CD4-positive, alpha-beta T cell treated with Interleukin-10 for 1 hour (primary cell): ENCODE data around the gene CCR5AS.
"Not testable (repeated sequence)": the region's sequence is repeated elsewhere in the genome, so short reads cannot be mapped to it uniquely, and the experiment has no call there.

Experiments
- DNase-seq: peaks from one replicate; pipeline ENCODE4 v3.0.0-alpha.2; 2020

Gene CCR5AS

DNA sequence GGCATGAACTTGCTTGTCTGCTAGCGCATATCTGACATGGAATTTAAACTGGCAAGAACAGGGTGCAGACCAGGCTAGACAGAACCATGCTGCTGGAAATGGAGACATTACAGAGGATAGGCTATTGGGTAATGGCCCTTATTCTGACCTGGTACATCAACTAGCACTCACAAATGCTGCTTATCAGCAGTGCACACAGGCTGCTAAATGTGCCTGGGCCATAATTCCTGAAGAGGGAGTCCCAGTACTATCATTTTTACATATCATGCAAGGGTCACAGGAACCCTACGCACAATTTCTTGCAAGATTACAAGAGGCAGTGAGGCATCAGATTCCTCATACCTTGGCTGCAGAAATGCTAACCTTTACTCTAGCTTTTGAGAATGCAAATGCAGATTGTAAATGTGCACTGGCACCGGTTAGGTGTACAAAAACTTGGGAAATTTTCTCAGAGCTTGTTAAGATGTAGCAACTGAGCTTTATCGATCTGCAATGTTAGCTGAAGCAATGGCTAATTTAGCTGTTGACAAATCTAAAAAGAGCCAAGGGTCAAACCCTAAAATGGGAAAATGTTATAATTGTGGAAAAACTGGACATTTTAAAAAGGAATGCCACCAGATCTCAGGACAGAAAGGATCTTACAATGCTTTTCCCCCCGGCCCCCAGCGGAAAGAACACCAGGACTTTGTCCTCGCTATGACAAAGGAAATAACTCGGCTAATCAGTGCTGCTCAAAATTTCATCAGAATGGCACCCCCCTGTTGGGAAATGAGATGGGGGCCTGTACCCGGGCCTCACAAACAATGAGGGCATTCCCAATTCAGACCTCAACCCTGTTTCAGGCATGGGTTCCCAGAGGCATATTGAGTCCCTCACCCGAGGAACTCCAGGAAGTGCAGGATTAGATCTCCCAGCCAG is 21.3 kb upstream of the CCR5AS start:
- DNase-seq = no peak

DNA sequence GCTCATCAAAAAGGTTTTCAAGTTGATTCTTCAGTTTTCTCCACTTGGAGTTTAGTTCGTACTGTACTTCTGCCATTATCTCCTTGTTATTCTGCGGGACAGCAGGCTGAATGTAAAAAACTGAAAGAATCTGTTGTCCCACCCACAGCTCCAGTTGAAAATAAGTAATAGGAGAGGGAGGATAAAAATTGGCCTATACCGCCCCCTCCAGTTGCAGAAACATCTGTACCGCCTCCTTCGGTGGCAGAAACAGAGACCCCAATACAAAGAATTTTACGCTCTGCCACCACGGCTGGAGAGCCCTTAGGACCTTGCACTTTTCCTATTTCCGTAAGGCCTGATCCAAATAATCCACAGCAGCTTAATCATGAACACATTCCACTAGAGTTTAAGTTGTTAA is 20.5 kb upstream of the CCR5AS start:
- not testable (repeated sequence) for DNase-seq

- not testable (repeated sequence) for DNase-seq
Observed at GRCh38 chr3:46426476-46426875, 19.6 kb upstream of the CCR5AS start.

DNA sequence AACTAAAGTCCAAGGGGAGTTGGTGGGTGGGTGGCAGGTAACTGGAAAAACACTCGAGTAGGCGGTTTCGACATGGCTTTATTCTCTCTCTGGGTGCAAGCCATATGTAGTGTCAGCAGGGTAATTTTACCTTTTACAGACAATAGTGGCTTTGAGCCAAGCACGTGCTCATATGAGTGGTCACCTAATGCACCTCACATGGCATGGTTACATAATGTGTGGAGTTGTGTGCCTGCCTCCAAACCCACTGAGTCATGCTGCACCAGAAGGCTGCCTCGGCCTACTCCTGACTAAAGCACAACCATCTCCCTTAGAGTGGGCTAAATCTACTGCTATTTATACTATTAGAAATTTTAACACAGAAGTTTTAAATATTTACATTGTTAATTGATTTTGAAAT is 16.7 kb upstream of the CCR5AS start:
- DNase-seq = no peak

GRCh38 chr3:46422617-46423016 is 15.8 kb upstream of the CCR5AS start:
- DNase-seq = no peak

GRCh38 chr3:46420931-46421330 is 14.1 kb upstream of the CCR5AS start:
- no peak for DNase-seq

GRCh38 chr3:46419816-46420215 is 12.9 kb upstream of the CCR5AS start:
- DNase-seq = no peak

- DNase-seq = no peak
Observed at GRCh38 chr3:46417841-46418611, 11.2 kb upstream of the CCR5AS start.

GRCh38 chr3:46416811-46417510 is 10.1 kb upstream of the CCR5AS start:
- no peak for DNase-seq

GRCh38 chr3:46416125-46416810 is 9.4 kb upstream of the CCR5AS start:
- no peak for DNase-seq

GRCh38 chr3:46414739-46415138 is 7.9 kb upstream of the CCR5AS start:
- DNase-seq = no peak

GRCh38 chr3:46413951-46414350 is 7.1 kb upstream of the CCR5AS start:
- no peak for DNase-seq

- no peak for DNase-seq
Observed at GRCh38 chr3:46412786-46413298, 6.0 kb upstream of the CCR5AS start.

DNA sequence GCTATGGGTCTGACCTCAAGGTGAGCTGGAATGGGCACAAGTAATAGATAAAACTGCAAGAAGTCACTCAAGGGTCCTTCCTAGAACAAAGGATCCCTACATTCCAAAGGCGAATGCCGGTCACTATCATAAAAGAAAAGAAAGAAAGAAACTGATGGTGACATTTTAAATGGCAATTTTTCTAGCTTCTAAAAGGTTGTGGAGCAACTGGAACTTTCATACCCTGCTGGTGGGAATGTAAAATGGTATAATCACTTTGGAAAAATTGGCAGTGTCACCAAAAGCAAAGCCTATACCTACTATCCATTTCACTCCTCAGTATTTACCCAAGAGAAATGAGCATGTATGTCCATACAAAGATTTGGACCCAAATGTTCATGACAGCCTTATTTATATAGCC is 4.4 kb upstream of the CCR5AS start:
- no peak for DNase-seq

DNA sequence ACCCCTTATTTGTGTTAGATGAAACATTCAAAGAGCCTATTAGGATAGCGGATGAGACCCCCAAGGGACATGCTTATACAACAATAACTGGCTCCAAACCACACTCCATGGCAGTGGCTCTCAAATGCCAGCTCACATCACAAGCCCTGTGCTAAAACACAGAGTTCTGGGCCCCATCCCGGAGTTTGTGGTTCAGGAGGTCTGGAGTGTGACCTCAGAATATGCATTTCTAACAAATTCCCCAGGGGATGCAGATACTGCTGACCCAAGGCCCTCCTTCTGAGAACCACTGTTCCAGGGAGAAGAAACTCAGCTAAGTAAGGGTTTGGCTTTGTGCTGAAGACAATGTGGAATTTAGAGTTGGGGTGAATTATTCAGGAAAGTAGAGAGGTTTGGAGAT is 3.8 kb upstream of the CCR5AS start:
- no peak for DNase-seq

DNA sequence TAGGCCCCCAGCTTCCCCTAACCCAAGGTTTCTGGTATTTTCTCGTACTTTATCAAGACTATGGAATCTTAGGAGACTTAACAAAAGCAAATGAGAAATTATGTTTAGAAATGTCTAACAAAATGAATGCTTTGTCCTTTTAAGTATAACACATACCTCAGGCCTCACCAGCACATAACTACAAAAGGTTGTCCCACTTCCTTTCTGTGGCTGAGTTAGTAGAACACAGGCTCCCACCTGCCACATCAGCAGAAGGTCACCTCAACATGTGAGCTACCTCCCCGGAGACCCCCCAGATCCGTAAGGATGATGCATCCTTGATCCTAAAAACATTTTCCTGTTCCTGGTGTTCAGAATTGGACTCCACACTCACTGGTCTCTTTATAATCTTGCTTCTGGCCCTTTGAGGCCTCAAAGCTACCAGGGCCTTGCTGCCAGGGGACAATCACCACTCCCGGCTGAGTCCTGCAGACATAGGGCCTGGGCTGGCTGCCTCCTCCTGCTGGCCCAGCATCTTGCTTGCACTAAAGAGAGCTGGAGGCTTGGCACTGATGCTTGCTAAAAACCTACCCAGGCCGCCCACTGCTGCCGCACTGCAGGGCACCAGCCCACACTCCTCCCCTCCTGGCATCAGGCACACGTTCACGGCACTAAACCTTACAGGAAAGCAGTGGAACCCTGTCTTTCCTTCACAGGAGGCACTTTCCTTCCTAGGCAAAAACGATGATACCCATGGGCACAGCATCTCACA is 3.0 kb upstream of the CCR5AS start:
- DNase-seq = no peak

DNA sequence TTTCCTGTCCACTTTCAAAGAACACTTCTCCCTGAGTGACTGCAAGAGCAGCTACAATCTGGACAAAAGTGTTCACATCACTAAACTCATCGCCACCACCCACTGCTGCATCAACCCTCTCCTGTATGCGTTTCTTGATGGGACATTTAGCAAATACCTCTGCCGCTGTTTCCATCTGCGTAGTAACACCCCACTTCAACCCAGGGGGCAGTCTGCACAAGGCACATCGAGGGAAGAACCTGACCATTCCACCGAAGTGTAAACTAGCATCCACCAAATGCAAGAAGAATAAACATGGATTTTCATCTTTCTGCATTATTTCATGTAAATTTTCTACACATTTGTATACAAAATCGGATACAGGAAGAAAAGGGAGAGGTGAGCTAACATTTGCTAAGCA is 2.0 kb upstream of the CCR5AS start:
- no peak for DNase-seq

- no peak for DNase-seq
Observed at GRCh38 chr3:46407970-46408369, 1.1 kb upstream of the CCR5AS start.

GRCh38 chr3:46406443-46406787 is 451 bp downstream of the CCR5AS start:
- DNase-seq = peak; percentile 21

GRCh38 chr3:46405301-46406019 is 1.4 kb downstream of the CCR5AS start:
- DNase-seq = no peak

DNA sequence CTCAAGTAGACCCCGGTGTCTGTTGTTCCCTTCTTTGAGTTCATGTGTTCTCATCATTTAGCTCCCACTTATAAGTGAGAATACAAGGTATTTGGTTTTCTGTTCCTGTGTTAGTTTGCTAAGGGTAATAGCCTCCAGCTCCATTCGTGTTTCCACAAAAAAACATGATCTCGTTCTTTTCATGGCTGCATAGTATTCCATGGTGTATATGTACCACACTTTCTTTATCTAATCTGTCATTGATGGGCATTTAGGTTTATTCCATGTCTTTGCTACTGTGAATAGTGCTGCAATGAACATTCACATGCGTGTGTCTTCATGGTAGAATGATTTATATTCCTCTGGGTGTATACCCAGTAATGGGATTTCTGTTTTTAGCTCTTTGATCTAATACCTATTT is 4.0 kb downstream of the CCR5AS start:
- DNase-seq = not testable (repeated sequence)
